ENCODE data around the gene PCSK6. TPM values are rescaled to one million over a fixed set of nuclear protein-coding genes. Genes with fewer than 3 reads are reported as not detected.

PCSK6 gene
- total RNA-seq, 1 donor from 2014 or later, result 1.3 TPM

DNA sequence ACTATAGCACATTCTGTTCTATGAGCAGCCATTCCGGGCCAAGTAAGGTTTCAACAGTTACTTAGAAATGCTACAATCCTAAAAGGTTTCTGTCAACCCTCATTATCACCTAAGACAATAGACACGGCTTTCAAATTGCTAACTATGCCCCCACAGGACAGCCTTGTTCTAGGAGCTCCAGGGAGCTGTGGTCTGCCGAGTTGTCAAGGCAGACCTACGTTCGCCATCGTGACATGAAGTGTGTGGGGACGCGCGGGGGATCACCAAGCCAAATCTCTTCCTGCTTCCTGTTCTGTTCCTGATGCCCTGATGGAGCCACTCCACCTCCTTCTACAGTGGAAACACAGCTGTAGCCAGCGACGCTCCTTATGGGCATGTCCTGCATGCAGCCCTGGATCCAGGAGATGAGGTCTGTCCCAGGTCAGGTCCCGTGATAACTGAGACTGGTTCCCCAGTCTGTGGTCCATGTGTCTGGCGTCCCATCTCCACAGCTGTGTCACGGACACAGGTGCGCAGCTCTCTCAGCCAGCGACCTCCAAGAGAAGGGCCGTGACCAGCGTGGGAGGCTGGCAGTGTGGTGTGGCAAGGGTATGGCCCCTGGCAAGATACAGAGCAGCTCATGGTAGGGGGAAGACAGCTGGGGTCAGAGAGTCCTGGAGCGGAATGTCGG, 82.8 kb downstream of the PCSK6 start:
- H3K4me3 Mint-ChIP-seq (ENCODE audit: unreplicated experiment), result no peak overlapping the region

DNA sequence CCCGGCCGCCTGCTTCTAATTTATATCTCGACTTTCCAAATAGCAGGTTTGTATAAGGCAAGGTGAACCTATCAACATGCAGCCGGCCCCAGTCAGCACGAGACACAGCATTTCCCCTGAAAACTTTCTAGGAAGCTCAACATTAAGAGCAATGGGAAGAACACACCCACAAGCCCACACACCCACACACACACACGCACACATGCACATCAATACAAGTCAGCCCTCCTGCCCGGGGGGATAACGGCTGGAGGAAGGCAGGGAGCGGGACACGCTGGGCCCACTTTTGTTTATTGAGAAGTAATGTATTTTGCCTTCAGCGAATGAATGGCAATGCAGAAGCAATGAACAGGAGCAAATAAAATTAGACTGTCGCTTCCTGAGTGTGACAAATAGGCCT, 83.5 kb downstream of the PCSK6 start:
- DNase-seq (ENCODE audit: low read depth) (no peak), FAIRE-seq (no peak)
- H3K27me3 Mint-ChIP-seq (ENCODE audit: low read depth, unreplicated experiment), result peaks cover 27% of the 10 kb centered on the region

More for the DNA sequence above, 82.8 kb downstream of the PCSK6 start:
- Histone ChIP-seq H3K4me3 (ENCODE audit: insufficient read depth, low read depth, low read length) (no peak overlapping the region), H3K4me2 (ENCODE audit: low read length) (no peak overlapping the region), H3K9me3 (ENCODE audit: insufficient read depth, low read depth, low read length) (no peaks in the 10 kb centered on the region), H3K27me3 (ENCODE audit: insufficient read depth, low read length) (peaks cover 4% of the 10 kb centered on the region), H3K27ac (ENCODE audit: low read depth, low read length) (no peak overlapping the region), H2AFZ (ENCODE audit: low read depth, low read length) (no peak overlapping the region), H3K9ac (ENCODE audit: low read length) (no peak overlapping the region), H3K79me2 (ENCODE audit: insufficient read depth, low read length) (no peaks in the 10 kb centered on the region), H4K20me1 (ENCODE audit: insufficient read depth, low read length) (no peaks in the 10 kb centered on the region), H3K4me1 (ENCODE audit: insufficient read depth, low read length) (no peaks in the 10 kb centered on the region), H3K36me3 (ENCODE audit: insufficient read depth, low read length) (no peaks in the 10 kb centered on the region)
- no peak for DNase-seq (ENCODE audit: low read depth)
- TF ChIP-seq, protein P1, sequence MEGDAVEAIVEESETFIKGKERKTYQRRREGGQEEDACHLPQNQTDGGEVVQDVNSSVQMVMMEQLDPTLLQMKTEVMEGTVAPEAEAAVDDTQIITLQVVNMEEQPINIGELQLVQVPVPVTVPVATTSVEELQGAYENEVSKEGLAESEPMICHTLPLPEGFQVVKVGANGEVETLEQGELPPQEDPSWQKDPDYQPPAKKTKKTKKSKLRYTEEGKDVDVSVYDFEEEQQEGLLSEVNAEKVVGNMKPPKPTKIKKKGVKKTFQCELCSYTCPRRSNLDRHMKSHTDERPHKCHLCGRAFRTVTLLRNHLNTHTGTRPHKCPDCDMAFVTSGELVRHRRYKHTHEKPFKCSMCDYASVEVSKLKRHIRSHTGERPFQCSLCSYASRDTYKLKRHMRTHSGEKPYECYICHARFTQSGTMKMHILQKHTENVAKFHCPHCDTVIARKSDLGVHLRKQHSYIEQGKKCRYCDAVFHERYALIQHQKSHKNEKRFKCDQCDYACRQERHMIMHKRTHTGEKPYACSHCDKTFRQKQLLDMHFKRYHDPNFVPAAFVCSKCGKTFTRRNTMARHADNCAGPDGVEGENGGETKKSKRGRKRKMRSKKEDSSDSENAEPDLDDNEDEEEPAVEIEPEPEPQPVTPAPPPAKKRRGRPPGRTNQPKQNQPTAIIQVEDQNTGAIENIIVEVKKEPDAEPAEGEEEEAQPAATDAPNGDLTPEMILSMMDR (IDR thresholded peaks at IDR 0.05; ENCODE audit: insufficient read depth, low read depth, low read length), result no peak
- no peak for TF ChIP-seq EZH2 (IDR thresholded peaks at IDR 0.05; ENCODE audit: insufficient read depth, low read length)
- H3K27me3 Mint-ChIP-seq (ENCODE audit: low read depth, unreplicated experiment), result peaks cover 22% of the 10 kb centered on the region
- no peaks in the 10 kb centered on the region for H3K36me3 Mint-ChIP-seq (ENCODE audit: low read depth, unreplicated experiment)
- H3K4me1 Mint-ChIP-seq (ENCODE audit: low read depth, unreplicated experiment), result no peaks in the 10 kb centered on the region
- no peak overlapping the region for H3K27ac Mint-ChIP-seq (ENCODE audit: unreplicated experiment)
- H3K9me3 Mint-ChIP-seq (ENCODE audit: unreplicated experiment), result no peaks in the 10 kb centered on the region
- FAIRE-seq, result no peak

More for the DNA sequence above, 83.5 kb downstream of the PCSK6 start:
- H3K36me3 ChIP-seq (ENCODE audit: insufficient read depth, low read length), result no peaks in the 10 kb centered on the region
- H3K9me3 ChIP-seq (ENCODE audit: insufficient read depth, low read depth, low read length), result peaks cover 3% of the 10 kb centered on the region
- no peak for TF ChIP-seq EZH2 (IDR thresholded peaks at IDR 0.05; ENCODE audit: insufficient read depth, low read length)
- TF ChIP-seq, protein P1 (IDR thresholded peaks at IDR 0.05; ENCODE audit: insufficient read depth, low read depth, low read length), result no peak
- peaks cover 4% of the 10 kb centered on the region for H3K27me3 ChIP-seq (ENCODE audit: insufficient read depth, low read length)
- no peak overlapping the region for H3K9ac ChIP-seq (ENCODE audit: low read length)
- Mint-ChIP-seq H3K9me3 (ENCODE audit: unreplicated experiment) (no peaks in the 10 kb centered on the region), H3K4me1 (ENCODE audit: low read depth, unreplicated experiment) (no peaks in the 10 kb centered on the region), H3K4me3 (ENCODE audit: unreplicated experiment) (no peak overlapping the region), H3K36me3 (ENCODE audit: low read depth, unreplicated experiment) (no peaks in the 10 kb centered on the region), H3K27ac (ENCODE audit: unreplicated experiment) (no peak overlapping the region)
- H3K79me2 ChIP-seq (ENCODE audit: insufficient read depth, low read length), result no peaks in the 10 kb centered on the region
- H3K27ac ChIP-seq (ENCODE audit: low read depth, low read length), result no peak overlapping the region
- H3K4me2 ChIP-seq (ENCODE audit: low read length), result no peak overlapping the region
- no peaks in the 10 kb centered on the region for H3K4me1 ChIP-seq (ENCODE audit: insufficient read depth, low read length)
- no peak overlapping the region for H3K4me3 ChIP-seq (ENCODE audit: insufficient read depth, low read depth, low read length)
- no peaks in the 10 kb centered on the region for H4K20me1 ChIP-seq (ENCODE audit: insufficient read depth, low read length)
- H2AFZ ChIP-seq (ENCODE audit: low read depth, low read length), result no peak overlapping the region
